Glutamatergic neuron (in vitro differentiated cells): ENCODE results near the gene CMKLR1. TPM values are rescaled to one million over a fixed set of nuclear protein-coding genes. Genes with fewer than 3 reads are reported as not detected.

ENCODE experiments used
- DNase-seq: peaks from one replicate; pipeline ENCODE4 v3.0.0; 2022
- H3K27ac Mint-ChIP-seq: one replicate; pipeline ENCODE4 v1.8.0; 2020; ENCODE audit warnings: mild to moderate bottlenecking, mixed read lengths, inconsistent platforms; ENCODE audit not compliant: unreplicated experiment
- H3K27me3 Mint-ChIP-seq: one replicate; pipeline ENCODE4 v1.8.0; 2020; ENCODE audit warnings: mild to moderate bottlenecking, moderate library complexity, mixed read lengths, inconsistent platforms; ENCODE audit not compliant: unreplicated experiment
- H3K36me3 Mint-ChIP-seq: one replicate; pipeline ENCODE4 v1.8.0; 2020; ENCODE audit warnings: mild to moderate bottlenecking, mixed read lengths, inconsistent platforms; ENCODE audit not compliant: unreplicated experiment
- H3K4me1 Mint-ChIP-seq: one replicate; pipeline ENCODE4 v1.8.0; 2020; ENCODE audit warnings: mild to moderate bottlenecking, low read depth, mixed read lengths, inconsistent platforms; ENCODE audit not compliant: unreplicated experiment
- H3K4me3 Mint-ChIP-seq: one replicate; pipeline ENCODE4 v1.8.0; 2020; ENCODE audit warnings: mild to moderate bottlenecking, mixed read lengths, inconsistent platforms; ENCODE audit not compliant: unreplicated experiment
- H3K9me3 Mint-ChIP-seq: one replicate; pipeline ENCODE4 v1.8.0; 2020; ENCODE audit warnings: mild to moderate bottlenecking, moderate library complexity, mixed read lengths, inconsistent platforms; ENCODE audit not compliant: unreplicated experiment
- total RNA-seq: library from RNA; stranded (reverse); fragmentation: NEBNext Ultra II Directional; extraction: Animal tissue kit (Norgen Biotek cat#: 25700); gene quantifications from one replicate; pipeline ENCODE4 v1.2.1, GENCODE V29; 2021; ENCODE audit not compliant: unreplicated experiment
- TF ChIP-seq, protein P1 (sequence below): fragments of 200-600 bp; sonication (generic); IDR thresholded peaks from one replicate; pipeline ENCODE4 v1.5.0; 2021; ENCODE audit not compliant: partially characterized antibody, unreplicated experiment

The CMKLR1 gene
- total RNA-seq, 1 donor from 2014 or later: not detected

DNA sequence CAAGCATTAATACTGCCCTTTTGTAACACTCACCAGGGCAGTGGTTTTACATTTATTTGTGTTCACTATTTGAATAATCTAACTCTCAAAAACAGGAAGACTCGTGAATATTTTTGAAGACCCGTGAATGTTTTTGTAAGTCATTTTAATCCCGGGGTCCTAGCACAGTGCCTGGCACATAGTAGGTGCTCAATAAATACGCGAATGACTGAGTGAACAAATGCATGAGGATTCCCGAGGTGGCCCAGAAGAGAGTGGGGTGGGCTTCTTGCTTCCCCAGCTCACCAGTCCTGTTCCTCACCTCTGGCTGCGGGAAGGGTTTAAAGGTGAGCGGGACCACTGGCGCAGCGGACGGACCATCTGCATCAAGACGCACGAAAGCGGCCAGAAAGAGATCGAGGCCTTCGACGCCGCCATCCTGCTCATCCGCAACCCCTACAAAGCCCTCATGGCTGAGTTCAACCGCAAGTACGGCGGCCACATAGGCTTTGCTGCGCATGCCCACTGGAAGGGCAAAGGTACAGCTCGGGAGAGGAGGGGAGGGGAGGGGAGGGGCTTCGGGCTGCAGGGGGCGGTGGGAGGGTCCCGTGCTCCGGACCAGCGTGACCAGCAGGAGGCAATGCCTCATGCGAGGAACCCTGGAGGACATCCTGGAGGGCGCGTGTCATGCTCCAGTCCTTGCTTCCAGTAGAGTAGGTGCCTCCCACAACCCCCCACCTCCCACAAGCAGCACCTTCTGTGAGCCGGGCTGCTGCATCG lies 98.9 kb downstream of the CMKLR1 start:
- H3K4me1 Mint-ChIP-seq: peaks cover 32% of the 10 kb centered on the region
- no peak for DNase-seq
- H3K27ac Mint-ChIP-seq: no peak overlapping the region
- H3K4me3 Mint-ChIP-seq: no peak overlapping the region
- H3K36me3 Mint-ChIP-seq: peaks cover 11% of the 10 kb centered on the region
- TF ChIP-seq, protein P1, sequence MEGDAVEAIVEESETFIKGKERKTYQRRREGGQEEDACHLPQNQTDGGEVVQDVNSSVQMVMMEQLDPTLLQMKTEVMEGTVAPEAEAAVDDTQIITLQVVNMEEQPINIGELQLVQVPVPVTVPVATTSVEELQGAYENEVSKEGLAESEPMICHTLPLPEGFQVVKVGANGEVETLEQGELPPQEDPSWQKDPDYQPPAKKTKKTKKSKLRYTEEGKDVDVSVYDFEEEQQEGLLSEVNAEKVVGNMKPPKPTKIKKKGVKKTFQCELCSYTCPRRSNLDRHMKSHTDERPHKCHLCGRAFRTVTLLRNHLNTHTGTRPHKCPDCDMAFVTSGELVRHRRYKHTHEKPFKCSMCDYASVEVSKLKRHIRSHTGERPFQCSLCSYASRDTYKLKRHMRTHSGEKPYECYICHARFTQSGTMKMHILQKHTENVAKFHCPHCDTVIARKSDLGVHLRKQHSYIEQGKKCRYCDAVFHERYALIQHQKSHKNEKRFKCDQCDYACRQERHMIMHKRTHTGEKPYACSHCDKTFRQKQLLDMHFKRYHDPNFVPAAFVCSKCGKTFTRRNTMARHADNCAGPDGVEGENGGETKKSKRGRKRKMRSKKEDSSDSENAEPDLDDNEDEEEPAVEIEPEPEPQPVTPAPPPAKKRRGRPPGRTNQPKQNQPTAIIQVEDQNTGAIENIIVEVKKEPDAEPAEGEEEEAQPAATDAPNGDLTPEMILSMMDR: no peak
- H3K9me3 Mint-ChIP-seq: peaks cover 3% of the 10 kb centered on the region
- H3K27me3 Mint-ChIP-seq: peaks cover 16% of the 10 kb centered on the region

DNA sequence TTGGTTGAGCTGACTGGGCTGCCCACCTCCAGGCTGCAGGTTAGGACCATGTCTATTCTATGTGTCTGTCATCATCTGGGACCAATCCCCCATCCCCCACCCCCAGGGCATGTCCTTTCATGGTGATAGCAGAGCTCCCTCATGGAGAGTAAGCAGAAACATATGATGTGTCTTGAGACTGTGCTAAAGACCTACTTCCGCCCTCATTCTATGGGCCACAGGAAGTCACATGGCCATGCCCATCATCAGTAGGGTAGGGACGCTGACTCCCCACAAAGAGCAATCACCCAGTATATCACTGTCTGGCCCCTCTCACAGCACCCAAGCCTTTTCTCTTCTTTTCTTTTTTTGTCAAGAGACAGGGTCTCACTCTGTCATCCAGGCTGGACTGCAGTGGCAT lies 99.7 kb downstream of the CMKLR1 start:
- Mint-ChIP-seq H3K36me3 (peaks cover 11% of the 10 kb centered on the region), H3K27me3 (peaks cover 16% of the 10 kb centered on the region), H3K4me3 (peak overlapping the region; percentile 16), H3K27ac (no peak overlapping the region), H3K9me3 (peaks cover 3% of the 10 kb centered on the region), H3K4me1 (peaks cover 32% of the 10 kb centered on the region)
- TF ChIP-seq, protein P1: no peak
- DNase-seq: no peak

DNA sequence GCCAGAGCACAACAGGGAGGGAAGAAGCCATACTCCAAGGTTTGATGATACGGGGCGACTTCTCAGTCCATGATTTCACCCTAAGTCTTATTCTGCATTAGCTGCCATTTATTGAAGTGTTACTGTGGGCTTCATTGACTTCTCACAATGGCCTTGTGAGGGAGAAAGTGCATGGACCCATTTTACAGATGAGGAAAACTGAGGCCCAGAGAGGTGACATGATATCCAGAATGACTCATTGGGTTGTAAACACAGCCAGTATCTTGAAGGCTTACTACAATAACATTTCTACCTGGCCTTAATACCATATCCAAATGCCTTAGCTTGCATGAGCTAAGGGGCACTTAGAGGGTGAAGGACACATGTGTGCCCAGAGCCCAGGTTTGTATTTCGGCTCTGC lies 100.6 kb downstream of the CMKLR1 start:
- DNase-seq: no peak
- TF ChIP-seq, protein P1: no peak
- H3K36me3 Mint-ChIP-seq: peaks cover 11% of the 10 kb centered on the region
- H3K4me1 Mint-ChIP-seq: peaks cover 28% of the 10 kb centered on the region
- H3K9me3 Mint-ChIP-seq: peaks cover 5% of the 10 kb centered on the region
- H3K27ac Mint-ChIP-seq: no peak overlapping the region
- no peak overlapping the region for H3K4me3 Mint-ChIP-seq
- peaks cover 13% of the 10 kb centered on the region for H3K27me3 Mint-ChIP-seq

Other genes starting within 250 kb of the CMKLR1 start
- 1.4 TPM for gene WSCD2, start 210.0 kb downstream of the CMKLR1 start, total RNA-seq
- gene FICD, start 176.0 kb upstream of the CMKLR1 start, total RNA-seq: 4.8 TPM
- gene SART3, start 221.9 kb upstream of the CMKLR1 start, total RNA-seq: 72.6 TPM
- 48.4 TPM for gene ISCU, start 223.3 kb upstream of the CMKLR1 start, total RNA-seq